ENCODE data around the gene WDR18.

Gene WDR18

GRCh38 chr19:964761-965694 lies 19.1 kb upstream of the WDR18 start:
- Histone ChIP-seq H3K9me2 (replicated peaks; ENCODE audit: insufficient read depth, low read length) (no peaks in the 10 kb centered on the region), H3K27me3 (replicated peaks; ENCODE audit: insufficient read depth, low read length) (no peaks in the 10 kb centered on the region), H3K9me3 (replicated peaks; ENCODE audit: insufficient read depth, low read length) (no peaks in the 10 kb centered on the region), H3K4me3 (ENCODE audit: low read length) (no peak overlapping the region), H3F3A (ENCODE audit: insufficient read depth, low read length) (no peaks in the 10 kb centered on the region), H3K4me1 (ENCODE audit: low read length) (no peaks in the 10 kb centered on the region), H3K27ac (ENCODE audit: low read length) (no peak overlapping the region), H2AFZ (ENCODE audit: low read length) (no peak overlapping the region), H3K79me2 (ENCODE audit: low read length) (no peaks in the 10 kb centered on the region), H3K36me3 (replicated peaks; ENCODE audit: insufficient read depth, low read length) (peaks cover 10% of the 10 kb centered on the region), H3K4me2 (ENCODE audit: low read depth, low read length) (no peak overlapping the region), H3K9ac (ENCODE audit: low read length) (no peak overlapping the region), H4K20me1 (ENCODE audit: insufficient read depth, low read length) (no peaks in the 10 kb centered on the region)
- TF ChIP-seq EZH2 (optimal IDR thresholded peaks at IDR 0.05; ENCODE audit: low read depth, low read length) (no peak), EZH2phosphoT487 (IDR thresholded peaks at IDR 0.05; ENCODE audit: low read length) (no peak), CTCF (IDR thresholded peaks at IDR 0.05; ENCODE audit: low read length) (no peak)
- no peak for DNase-seq

- no peak overlapping the region for H3K4me2 ChIP-seq (ENCODE audit: low read depth, low read length)
- H2AFZ ChIP-seq (ENCODE audit: low read length), result no peak overlapping the region
- H3K79me2 ChIP-seq (ENCODE audit: low read length), result no peaks in the 10 kb centered on the region
- DNase-seq, result no peak
- no peaks in the 10 kb centered on the region for H3K9me3 ChIP-seq (replicated peaks; ENCODE audit: insufficient read depth, low read length)
- no peaks in the 10 kb centered on the region for H3K27me3 ChIP-seq (replicated peaks; ENCODE audit: insufficient read depth, low read length)
- H3K36me3 ChIP-seq (replicated peaks; ENCODE audit: insufficient read depth, low read length), result peaks cover 19% of the 10 kb centered on the region
- no peak overlapping the region for H3K9ac ChIP-seq (ENCODE audit: low read length)
- TF ChIP-seq CTCF (IDR thresholded peaks at IDR 0.05; ENCODE audit: low read length), result no peak
- no peak for TF ChIP-seq EZH2 (optimal IDR thresholded peaks at IDR 0.05; ENCODE audit: low read depth, low read length)
- no peak for TF ChIP-seq EZH2phosphoT487 (IDR thresholded peaks at IDR 0.05; ENCODE audit: low read length)
- H3K9me2 ChIP-seq (replicated peaks; ENCODE audit: insufficient read depth, low read length), result no peaks in the 10 kb centered on the region
- H3K4me3 ChIP-seq (ENCODE audit: low read length), result no peak overlapping the region
- H3F3A ChIP-seq (ENCODE audit: insufficient read depth, low read length), result no peaks in the 10 kb centered on the region
- H4K20me1 ChIP-seq (ENCODE audit: insufficient read depth, low read length), result no peaks in the 10 kb centered on the region
- no peak overlapping the region for H3K27ac ChIP-seq (ENCODE audit: low read length)
- no peaks in the 10 kb centered on the region for H3K4me1 ChIP-seq (ENCODE audit: low read length)
These were observed 17.6 kb upstream of the WDR18 start for GRCh38 chr19:966485-967088.

- no peaks in the 10 kb centered on the region for H3K27me3 ChIP-seq (replicated peaks; ENCODE audit: insufficient read depth, low read length)
- H3K4me1 ChIP-seq (ENCODE audit: low read length), result no peaks in the 10 kb centered on the region
- H3K9ac ChIP-seq (ENCODE audit: low read length), result no peak overlapping the region
- no peaks in the 10 kb centered on the region for H3K9me2 ChIP-seq (replicated peaks; ENCODE audit: insufficient read depth, low read length)
- DNase-seq, result no peak
- no peaks in the 10 kb centered on the region for H3K9me3 ChIP-seq (replicated peaks; ENCODE audit: insufficient read depth, low read length)
- H3K27ac ChIP-seq (ENCODE audit: low read length), result no peak overlapping the region
- no peaks in the 10 kb centered on the region for H3K79me2 ChIP-seq (ENCODE audit: low read length)
- peaks cover 16% of the 10 kb centered on the region for H3K36me3 ChIP-seq (replicated peaks; ENCODE audit: insufficient read depth, low read length)
- no peaks in the 10 kb centered on the region for H3F3A ChIP-seq (ENCODE audit: insufficient read depth, low read length)
- H3K4me2 ChIP-seq (ENCODE audit: low read depth, low read length), result no peak overlapping the region
- peak; percentile 67 for TF ChIP-seq CTCF (IDR thresholded peaks at IDR 0.05; ENCODE audit: low read length)
- TF ChIP-seq EZH2phosphoT487 (IDR thresholded peaks at IDR 0.05; ENCODE audit: low read length), result no peak
- H2AFZ ChIP-seq (ENCODE audit: low read length), result no peak overlapping the region
- no peak overlapping the region for H3K4me3 ChIP-seq (ENCODE audit: low read length)
- H4K20me1 ChIP-seq (ENCODE audit: insufficient read depth, low read length), result no peaks in the 10 kb centered on the region
These were observed 13.4 kb upstream of the WDR18 start for GRCh38 chr19:970695-971094.

All from MM.1S (cell line).